Heart right ventricle (tissue), 16 donors: ENCODE measurements around the gene DZIP1L. TPM values are rescaled to one million over a fixed set of nuclear protein-coding genes. Genes with fewer than 3 reads are reported as not detected.

Experiments
- ATAC-seq, 8 donors: fragments of 200-7000 bp; cut with Tn5 transposase; one replicate each; pipeline ENCODE4 v1.9.1; 2020; ENCODE audit warnings: mild to moderate bottlenecking in 8 of 8, moderate library complexity in 8 of 8, moderate number of reproducible peaks in 1 of 8
- DNase-seq, 2 donors: peaks; one replicate each; pipeline ENCODE4 v3.0.0-alpha.2; 2020
- H3K27ac ChIP-seq, 10 donors: fragments of 200-600 bp; sonication (generic) in 2 of 10; one replicate each; pipeline versions ENCODE4 v1.5.0 to v1.8.0; 2020 to 2022; ENCODE audit warnings: mild to moderate bottlenecking in 3 of 10
- H3K27me3 ChIP-seq, 7 donors: fragments of 200-600 bp; one replicate each; pipeline ENCODE4 v1.8.0; 2021 to 2022; ENCODE audit warnings: mild to moderate bottlenecking in 2 of 7
- H3K36me3 ChIP-seq, 9 donors: fragments of 200-600 bp; sonication (generic) in 1 of 9; one replicate each; pipeline versions ENCODE4 v1.5.0 to v1.8.0; 2020 to 2022; ENCODE audit warnings: mild to moderate bottlenecking in 2 of 9
- H3K4me1 ChIP-seq, 9 donors: fragments of 200-600 bp; sonication (generic) in 1 of 9; one replicate each; pipeline versions ENCODE4 v1.5.0 to v1.8.0; 2020 to 2022; ENCODE audit warnings: mild to moderate bottlenecking in 4 of 9
- H3K4me3 ChIP-seq, 10 donors: fragments of 200-600 bp; sonication (generic) in 2 of 10; one replicate each; pipeline versions ENCODE4 v1.5.0 to v1.8.0; 2020 to 2022; ENCODE audit warnings: mild to moderate bottlenecking in 7 of 10, moderate library complexity in 2 of 10
- H3K9me3 ChIP-seq, 11 donors: fragments of 200-600 bp in 10 of 11; sonication (generic) in 2 of 11; one replicate each; pipeline versions ENCODE4 v1.5.0 to v1.8.0; 2013 to 2022; ENCODE audit warnings: mild to moderate bottlenecking in 2 of 11, control low read depth in 1 of 11, moderate library complexity in 1 of 11
- WGBS, 2 donors: extraction: QIAGEN DNeasy Blood & Tissue Kit; methylation state at CpG; one replicate each; pipeline ENCODE4 v1.1.7; 2013; ENCODE audit warnings: inconsistent platforms in 1 of 2; 5-methylcytosine and 5-hydroxymethylcytosine counted together
- intact Hi-C, 10 donors: fragments of 100-400 bp; cut with DNase I; formaldehyde crosslinking; loops; one replicate each; pipeline versions ENCODE4 v1.11.1 to v1.14.2; 2022
- polyA plus RNA-seq, 2 donors: library from polyadenylated mRNA; stranded (reverse); fragments of 200-250 nt; gene quantifications; one replicate each; pipeline ENCODE4 v1.2.3, GENCODE V29; 2013
- total RNA-seq, 10 donors: library from RNA; stranded (reverse); fragmentation: NEBNext Ultra II Directional in 3 of 10; extraction: Animal tissue kit (Norgen Biotek cat#: 25700) in 3 of 10; gene quantifications; one replicate each; pipeline versions ENCODE4 v1.2.1 to v1.2.4, GENCODE V29; 2021 to 2023
- TF ChIP-seq, protein P1 (sequence below), 9 donors: fragments of 200-600 bp; sonication (generic) in 2 of 9; IDR thresholded peaks; one replicate each; pipeline versions ENCODE4 v1.5.0 to v1.8.0; 2021 to 2022; ENCODE audit warnings: antibody characterized with exemption in 9 of 9, mild to moderate bottlenecking in 5 of 9, moderate library complexity in 1 of 9
- donor health status: Arrhythmogenic right ventricular cardiomyopathy.
- donor health status: ischemic (EF 13 %, LVEDD 7.1; RV severe dilation, severe dysfunction).
- donor health status: healthy with polysubstance abuse.
- donor health status: DM: no; HTN: yes; CAD: no.
- donor health status: DM: no; HTN: no; CAD: no.
- donor health status: ischemic (EF 25% LVEDD 6.9; RV normal size, moderate dysfunction).
- donor health status: ischemic (EF 25% LVEDD 5.7; RV mildly dilated, moderate dysfunction).
- donor health status: healthy.
- donor health status: DM: yes; HTN: yes; CAD: no.
- donor health status: Ischemic cardiomyopathy.
- donor health status: ischemic (EF 35%, LVEDD 5.7; RV mildly dilated, moderate dysfunction).
- donor health status: nonischemic (EF 11% LVEDD 7.7; RV severe dilation, severe dysfunction).
- donor health status: DM: yes; HTN: yes; CAD: no.
- donor health status: PGD.
- donor health status: ischemic (EF 29% LVEDD 5.4; RV normal size, mild dysfunction).
- donor health status: nonischemic (EF 23%, LVEDD 6.1; RV moderate dilation, normal function).

The DZIP1L gene
- total and polyA plus RNA-seq, 12 donors, result 1.9 to 5.5 (median 3.8) TPM

DNA sequence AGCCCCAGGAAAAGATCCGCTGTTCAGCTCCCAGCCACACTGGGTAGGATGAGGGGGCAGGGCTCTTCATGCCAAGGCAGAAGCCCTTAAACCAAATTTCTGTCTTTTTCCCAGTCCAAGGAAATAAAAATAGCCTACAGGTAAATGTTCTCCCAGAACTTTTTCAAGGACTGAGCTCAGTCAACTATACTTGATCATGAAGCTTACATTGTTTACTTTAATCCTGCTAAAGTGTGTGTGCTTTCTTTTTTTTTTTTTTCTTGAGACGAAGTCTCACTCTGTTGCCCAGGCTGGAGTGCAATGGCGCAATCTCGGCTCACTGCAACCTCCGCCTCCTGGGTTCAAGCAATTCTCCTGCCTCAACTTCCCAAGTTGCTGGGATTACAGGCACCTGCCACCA is 87.6 kb downstream of the DZIP1L start:
- Histone ChIP-seq H3K36me3 (peaks cover 0 to 19% (median 0%) of the 10 kb centered on the region in 9 donors), H3K4me3 (no peak overlapping the region), H3K9me3 (no peaks in the 10 kb centered on the region), H3K27me3 (no peaks in the 10 kb centered on the region), H3K27ac (no peak overlapping the region), H3K4me1 (no peaks in the 10 kb centered on the region)
- TF ChIP-seq, protein P1, sequence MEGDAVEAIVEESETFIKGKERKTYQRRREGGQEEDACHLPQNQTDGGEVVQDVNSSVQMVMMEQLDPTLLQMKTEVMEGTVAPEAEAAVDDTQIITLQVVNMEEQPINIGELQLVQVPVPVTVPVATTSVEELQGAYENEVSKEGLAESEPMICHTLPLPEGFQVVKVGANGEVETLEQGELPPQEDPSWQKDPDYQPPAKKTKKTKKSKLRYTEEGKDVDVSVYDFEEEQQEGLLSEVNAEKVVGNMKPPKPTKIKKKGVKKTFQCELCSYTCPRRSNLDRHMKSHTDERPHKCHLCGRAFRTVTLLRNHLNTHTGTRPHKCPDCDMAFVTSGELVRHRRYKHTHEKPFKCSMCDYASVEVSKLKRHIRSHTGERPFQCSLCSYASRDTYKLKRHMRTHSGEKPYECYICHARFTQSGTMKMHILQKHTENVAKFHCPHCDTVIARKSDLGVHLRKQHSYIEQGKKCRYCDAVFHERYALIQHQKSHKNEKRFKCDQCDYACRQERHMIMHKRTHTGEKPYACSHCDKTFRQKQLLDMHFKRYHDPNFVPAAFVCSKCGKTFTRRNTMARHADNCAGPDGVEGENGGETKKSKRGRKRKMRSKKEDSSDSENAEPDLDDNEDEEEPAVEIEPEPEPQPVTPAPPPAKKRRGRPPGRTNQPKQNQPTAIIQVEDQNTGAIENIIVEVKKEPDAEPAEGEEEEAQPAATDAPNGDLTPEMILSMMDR (IDR thresholded peaks at IDR 0.05), result no peak
- DNase-seq (no peak), ATAC-seq (no peak)
- 97% methylated on average over 5 of the region's 5 CpGs for WGBS, 2 donors
- intact Hi-C loops, result no loop called here

DNA sequence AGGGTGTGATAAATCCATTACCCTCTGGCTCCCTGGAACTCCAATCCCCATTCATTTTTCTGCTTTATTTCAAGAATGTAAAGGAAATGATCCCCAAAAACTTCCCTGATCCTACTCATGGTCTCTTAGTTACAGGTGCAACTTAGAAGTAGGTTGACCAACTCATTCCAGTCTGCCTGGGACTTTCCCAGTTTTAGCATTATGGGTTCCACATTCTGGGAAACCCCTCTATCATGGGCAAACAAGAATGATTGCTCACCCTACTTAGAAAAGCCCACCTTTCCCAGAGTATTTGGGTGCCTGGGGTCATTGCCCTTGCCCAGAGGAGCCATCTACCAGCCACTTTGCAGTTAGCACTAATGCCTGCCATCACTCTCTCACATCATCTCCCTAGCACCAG is 89.9 kb downstream of the DZIP1L start:
- intact Hi-C loops, result no loop called here
- no peak overlapping the region for H3K4me3 ChIP-seq
- no peak overlapping the region for H3K27ac ChIP-seq
- TF ChIP-seq, protein P1 (IDR thresholded peaks at IDR 0.05), result no peak
- ATAC-seq (no peak), DNase-seq (no peak)
- H3K9me3 ChIP-seq, result no peaks in the 10 kb centered on the region
- peaks cover 0 to 14% (median 0%) of the 10 kb centered on the region in 9 donors for H3K36me3 ChIP-seq
- no peaks in the 10 kb centered on the region for H3K4me1 ChIP-seq
- H3K27me3 ChIP-seq, result no peaks in the 10 kb centered on the region

DNA sequence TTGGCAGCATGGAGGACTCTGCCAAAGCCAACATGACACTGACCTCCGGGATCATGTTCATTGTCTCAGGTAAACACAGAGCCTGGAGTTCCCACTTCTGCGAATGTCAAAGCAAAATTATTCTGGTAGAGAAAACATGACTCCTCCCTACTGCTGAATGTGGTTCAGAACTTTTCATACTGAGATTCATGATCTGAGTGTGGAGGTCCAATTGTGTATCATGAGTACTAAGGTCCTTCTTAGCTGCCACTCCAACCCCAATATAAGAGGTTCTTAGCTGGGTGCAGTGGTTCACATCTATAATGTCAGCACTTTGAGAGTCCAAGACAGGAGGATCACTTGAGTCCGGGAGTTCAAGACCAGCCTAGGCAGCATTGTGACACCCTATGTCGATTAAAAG is 91.7 kb downstream of the DZIP1L start:
- Histone ChIP-seq H3K36me3 (peaks cover 0 to 7% (median 0%) of the 10 kb centered on the region in 9 donors), H3K27ac (no peak overlapping the region), H3K4me1 (no peaks in the 10 kb centered on the region), H3K4me3 (no peak overlapping the region), H3K9me3 (no peaks in the 10 kb centered on the region), H3K27me3 (no peaks in the 10 kb centered on the region)
- DNase-seq (no peak), ATAC-seq (no peak)
- intact Hi-C loops, result no loop called here
- TF ChIP-seq, protein P1 (IDR thresholded peaks at IDR 0.05), result no peak
- WGBS, 2 donors, result 96 to 97% methylated on average over 4 of the region's 4 CpGs

DNA sequence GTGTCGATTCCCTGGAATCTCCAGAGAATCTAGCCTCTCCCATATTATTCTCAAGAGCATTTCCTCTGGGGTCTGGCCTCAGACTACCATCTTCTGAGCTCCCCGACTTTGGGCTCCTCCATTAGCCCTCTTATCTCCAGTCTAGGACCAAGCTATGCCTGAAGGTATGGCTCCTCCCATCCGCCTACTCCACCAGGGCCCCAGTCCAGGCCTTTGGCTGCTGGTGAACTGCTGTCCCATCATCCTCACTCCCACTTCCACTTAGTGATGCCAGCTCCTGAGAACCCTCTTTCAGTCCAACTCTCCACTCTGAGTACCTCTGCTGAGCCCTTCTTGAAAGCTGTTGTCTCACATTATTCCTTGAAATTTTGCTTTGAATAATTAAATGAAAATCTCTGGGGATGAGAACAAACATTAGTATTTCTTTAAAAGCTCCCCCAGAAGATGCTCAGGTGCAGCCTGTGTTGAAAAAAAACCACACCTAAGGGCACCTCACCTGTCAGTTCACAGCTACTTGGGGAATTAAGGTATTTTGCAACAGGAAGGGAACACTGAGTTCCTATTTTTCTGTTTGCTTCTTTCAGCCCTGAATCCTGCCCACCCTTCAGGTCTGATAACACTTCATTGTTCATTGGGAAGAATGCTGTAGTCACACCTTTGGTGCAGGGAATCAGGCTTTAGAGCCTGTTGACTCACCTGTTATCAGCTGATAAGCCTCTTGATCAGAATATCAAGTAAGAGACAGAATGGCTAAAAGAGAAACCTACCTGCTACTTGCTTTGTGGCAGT is 95.9 kb downstream of the DZIP1L start:
- H3K27ac ChIP-seq, result no peak overlapping the region
- intact Hi-C loops, result no loop called here
- DNase-seq, result no peak
- no peak for ATAC-seq
- no peak overlapping the region for H3K4me3 ChIP-seq
- TF ChIP-seq, protein P1 (IDR thresholded peaks at IDR 0.05), result no peak
- H3K27me3 ChIP-seq, result no peaks in the 10 kb centered on the region
- WGBS, 2 donors, result 91 to 95% methylated on average over 3 of the region's 3 CpGs
- H3K36me3 ChIP-seq, result peaks cover 0 to 6% (median 0%) of the 10 kb centered on the region in 9 donors
- no peaks in the 10 kb centered on the region for H3K4me1 ChIP-seq
- H3K9me3 ChIP-seq, result no peaks in the 10 kb centered on the region
